SH-SY5Y (cell line): ENCODE results near the gene TNFRSF11A.
A peak's percentile ranks its signal among the peaks of the same experiment; 100 is the strongest.

ENCODE experiments used
- GATA2 ChIP-seq: IDR thresholded peaks from 2 replicates; pipeline ENCODE4 v1.6.1; 2011; ENCODE audit warnings: mild to moderate bottlenecking, low read depth, low read length
- GATA3 ChIP-seq: IDR thresholded peaks from 2 replicates; pipeline ENCODE4 v1.6.1; 2011; ENCODE audit warnings: low read depth, mild to moderate bottlenecking, low read length, moderate library complexity

DNA sequence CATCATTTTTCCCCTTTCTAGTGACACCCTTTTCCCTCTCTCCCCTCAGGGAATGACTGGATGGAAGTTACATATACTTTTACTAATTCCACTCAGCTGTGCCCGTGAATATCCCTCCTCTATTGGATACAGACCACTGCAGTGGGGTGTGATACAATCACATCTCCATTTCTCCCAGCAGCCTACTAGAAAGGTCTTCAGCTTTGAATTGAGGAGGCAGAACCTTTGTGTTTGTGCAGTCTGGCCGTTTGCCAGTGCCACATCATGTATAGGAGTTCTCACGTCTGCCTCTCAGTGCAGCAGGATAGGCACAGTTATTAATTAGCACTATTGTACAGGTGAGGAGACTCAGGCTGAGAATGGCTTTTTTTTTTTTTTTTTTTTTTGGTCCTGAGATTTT lies 16.4 kb downstream of the TNFRSF11A start:
- no peak for TF ChIP-seq GATA3
- peak; percentile 26; the same call in 1 of the 2 replicates for TF ChIP-seq GATA2
